WI38 (cell line): ENCODE results near the gene LOC128125822.

Source experiments
- H3K4me3 ChIP-seq: 2 replicates; pipeline ENCODE4 v1.5.1; 2011; ENCODE audit warnings: low read depth, mild to moderate bottlenecking, control low read depth, low read length
- CTCF ChIP-seq: IDR thresholded peaks from 2 replicates; pipeline ENCODE4 v1.5.1; 2012; ENCODE audit warnings: low read depth, mild to moderate bottlenecking, control low read depth, low read length

Gene LOC128125822

DNA sequence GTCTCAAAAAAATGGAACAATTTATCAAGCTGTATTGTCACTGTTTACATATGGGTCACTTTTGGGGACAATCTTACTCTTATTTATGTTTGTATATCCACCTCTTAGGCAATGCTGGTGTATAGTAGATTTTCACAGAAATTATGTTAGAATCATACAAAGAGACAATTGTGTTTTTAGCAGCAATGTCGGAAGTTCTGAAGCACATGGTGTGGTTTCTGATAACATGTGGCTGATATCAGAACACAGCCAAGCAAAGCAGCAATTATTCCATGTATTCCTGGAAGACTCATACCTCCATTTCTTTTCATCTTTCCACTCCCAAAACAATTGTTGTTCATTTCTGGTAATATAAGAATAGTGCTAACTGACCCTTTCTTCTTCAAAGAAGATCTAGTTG is 17.5 kb upstream of the LOC128125822 start:
- TF ChIP-seq CTCF, result no peak
- H3K4me3 ChIP-seq, result no peak overlapping the region

DNA sequence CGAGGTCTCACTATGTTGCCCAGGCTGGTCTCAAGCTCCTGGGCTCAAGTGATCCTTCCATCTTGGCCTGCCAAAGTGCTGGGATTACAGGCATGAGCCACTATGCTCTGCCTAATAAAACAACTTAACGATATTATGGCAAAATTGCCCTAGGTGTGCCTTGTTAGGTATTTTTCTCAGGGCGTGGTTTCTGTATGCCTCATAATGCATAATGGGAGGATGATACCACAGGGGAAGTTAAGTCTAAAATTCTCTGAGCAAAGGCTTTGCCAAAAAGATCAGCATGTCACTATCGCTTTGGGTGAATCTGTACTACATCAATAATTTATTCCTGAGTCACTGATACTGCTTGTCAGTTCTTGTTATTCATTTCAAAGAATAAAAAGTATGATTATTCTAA is 15.9 kb upstream of the LOC128125822 start:
- no peak for TF ChIP-seq CTCF
- H3K4me3 ChIP-seq, result no peak overlapping the region

GRCh38 chr6:63558278-63558677 is 14.0 kb upstream of the LOC128125822 start:
- H3K4me3 ChIP-seq, result no peak overlapping the region
- TF ChIP-seq CTCF, result no peak

- no peak for TF ChIP-seq CTCF
- no peak overlapping the region for H3K4me3 ChIP-seq
Measured at GRCh38 chr6:63560801-63561287, 11.4 kb upstream of the LOC128125822 start.

DNA sequence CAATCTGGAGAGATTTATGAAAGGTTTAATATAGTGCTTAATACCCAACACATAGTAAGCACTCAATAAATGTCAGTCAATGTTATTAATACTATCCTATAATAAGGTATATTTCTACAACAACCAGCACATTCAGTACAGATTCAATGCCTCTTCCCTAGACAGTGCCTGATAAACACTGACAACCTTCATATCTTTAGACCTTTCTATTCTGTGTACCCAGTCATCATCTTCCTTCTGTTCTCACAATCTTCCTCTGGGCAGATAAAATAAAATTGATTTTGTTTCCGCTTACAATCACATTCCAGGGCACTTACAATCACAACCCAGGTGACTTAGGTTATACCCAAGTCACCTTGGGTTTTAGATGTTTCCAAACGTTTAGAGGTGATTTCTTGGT is 11.0 kb upstream of the LOC128125822 start:
- TF ChIP-seq CTCF, result no peak
- no peak overlapping the region for H3K4me3 ChIP-seq

DNA sequence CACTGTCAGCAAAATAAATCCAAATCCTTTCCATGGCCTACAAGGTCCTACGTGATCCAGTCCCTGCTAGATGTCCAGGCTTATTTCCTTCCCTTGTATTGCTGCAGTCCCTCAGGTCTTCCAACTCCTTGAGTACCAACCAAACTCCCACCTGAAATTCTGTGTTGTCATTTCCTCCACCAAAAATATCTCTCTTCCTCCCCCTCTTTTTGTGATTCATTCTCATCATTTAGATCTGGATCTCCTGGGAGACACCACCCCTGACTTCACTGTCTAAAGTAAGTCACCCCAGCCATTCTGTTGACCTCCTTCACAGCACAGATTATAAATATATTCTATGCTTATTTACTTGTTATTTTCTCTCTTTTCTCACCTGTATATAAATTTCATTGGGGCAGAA is 9.0 kb upstream of the LOC128125822 start:
- TF ChIP-seq CTCF, result no peak

DNA sequence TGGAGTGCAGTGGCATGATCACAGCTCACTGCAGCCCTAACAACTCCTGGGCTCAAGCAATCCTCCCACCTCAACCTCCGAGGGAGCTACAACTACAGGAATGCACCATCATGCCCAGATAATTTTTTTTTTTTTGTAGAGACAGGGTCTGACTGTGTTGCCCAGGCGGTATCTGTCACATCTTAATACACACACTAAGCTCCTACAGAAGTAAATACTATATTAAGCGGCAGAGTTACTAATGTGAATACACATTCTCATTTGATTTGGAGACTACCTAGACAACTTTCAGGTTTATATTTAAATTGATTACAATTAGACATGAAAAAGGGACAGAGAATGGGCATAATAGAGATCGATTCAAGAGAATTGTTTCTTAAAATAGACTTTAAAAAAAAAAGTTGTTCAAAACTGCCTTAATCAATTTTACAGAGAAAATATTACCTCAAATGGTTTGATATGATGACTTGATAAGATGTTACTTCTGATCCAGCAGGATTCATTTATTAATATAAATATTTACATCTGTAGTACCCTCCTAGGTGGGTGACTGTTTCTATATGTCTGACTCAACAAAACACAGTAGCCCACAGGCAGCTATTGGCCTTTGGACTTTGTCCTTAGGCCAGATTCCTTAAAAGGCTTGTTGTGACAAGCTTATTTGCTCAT is 7.1 kb upstream of the LOC128125822 start:
- no peak overlapping the region for H3K4me3 ChIP-seq
- TF ChIP-seq CTCF, result no peak

More for the DNA sequence above, 9.0 kb upstream of the LOC128125822 start:
- no peak overlapping the region for H3K4me3 ChIP-seq
